NCI-H2029 treated with DMSO at 0.1 percent for 48 hours (cell line): Measurements from ENCODE around the gene CABLES1.

Experiments used
- DNase-seq: peaks from one replicate; lab custom pipeline; 2025; lab: John Stamatoyannopoulos, UW

The CABLES1 gene

DNA sequence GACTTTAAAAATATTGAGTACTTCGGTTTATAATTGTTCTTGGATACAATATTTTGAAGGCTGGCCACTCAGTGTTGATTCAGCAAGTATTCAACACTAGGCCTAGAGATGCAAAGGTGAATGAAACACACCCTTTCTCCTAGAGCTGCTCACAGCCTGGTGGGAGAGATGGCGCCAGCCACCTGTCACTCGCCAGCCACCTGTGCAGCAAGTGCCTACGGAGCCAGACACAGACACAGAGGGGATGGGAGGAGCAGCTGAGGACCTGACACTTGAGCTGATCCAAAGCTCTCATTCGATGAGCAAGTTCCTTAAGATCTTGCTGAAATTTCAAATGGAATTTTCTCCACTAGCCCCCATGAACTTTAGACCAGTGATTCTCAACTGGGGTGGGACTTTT lies 166.7 kb downstream of the CABLES1 start:
- DNase-seq = peak; percentile 33

- no peak for DNase-seq
Measured at GRCh38 chr18:23302511-23302850, 167.2 kb downstream of the CABLES1 start.

DNA sequence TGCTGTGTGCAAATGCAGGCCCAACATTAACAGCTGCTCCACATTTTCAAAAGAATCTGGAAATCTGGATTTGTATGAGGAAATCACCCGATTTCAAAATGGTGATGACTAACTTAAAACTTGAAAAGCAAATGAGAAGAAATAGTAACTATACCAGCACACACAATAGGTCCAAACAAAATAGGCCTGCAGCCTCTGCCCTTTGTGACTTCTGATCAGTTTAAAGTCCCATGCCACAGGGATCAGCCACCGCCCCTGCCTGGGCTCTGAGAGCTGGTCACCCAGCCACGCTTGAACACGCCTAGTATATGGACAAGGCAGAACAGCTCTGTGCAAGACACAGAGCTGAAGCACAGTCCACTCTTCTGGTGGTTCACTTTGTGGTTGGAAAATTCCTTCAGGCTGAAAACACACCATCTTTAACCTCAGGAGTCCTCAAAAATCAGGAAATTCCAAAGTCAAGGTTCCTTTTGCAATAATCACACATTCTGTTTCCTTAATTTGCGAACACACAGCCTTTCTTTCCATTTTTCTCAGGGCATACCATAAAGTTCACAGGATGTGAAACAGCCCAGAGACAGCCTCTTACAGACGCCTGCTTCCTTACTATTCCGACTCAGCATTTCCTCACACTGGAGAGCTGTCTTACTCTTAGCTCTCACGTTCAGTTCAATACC lies 167.7 kb downstream of the CABLES1 start:
- DNase-seq = no peak

DNA sequence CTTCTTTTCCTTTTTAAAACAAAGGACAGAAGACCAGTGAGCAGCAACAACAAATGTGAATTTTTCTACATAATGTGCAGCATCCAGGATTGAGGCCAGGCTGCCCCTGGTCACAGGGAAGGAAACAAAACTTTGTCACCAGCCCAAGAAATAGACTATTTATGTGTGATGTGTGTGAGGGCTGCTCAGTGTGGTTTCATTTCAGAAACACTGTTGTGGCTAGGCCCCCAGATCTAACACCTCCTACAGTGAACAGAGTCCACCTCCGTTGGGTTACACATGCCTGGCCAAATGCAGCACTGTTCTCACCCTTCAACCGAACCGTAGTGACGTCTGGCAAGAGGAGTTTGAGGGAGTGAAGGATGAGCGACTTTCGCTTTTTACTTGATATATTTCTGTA lies 171.5 kb downstream of the CABLES1 start:
- DNase-seq = no peak

- no peak for DNase-seq
Measured at GRCh38 chr18:23307567-23308295, 172.4 kb downstream of the CABLES1 start.
